H1 (cell line): Measurements from ENCODE around the gene CSF1.

Experiments
- CTCF ChIP-seq, 3 experiments: IDR thresholded peaks; 1 replicate in 2 of 3; 2 replicates in 1 of 3; pipeline versions ENCODE4 v1.5.1 to v1.6.1; 2011; ENCODE audit warnings: low read length in 3 of 3, mild to moderate bottlenecking in 3 of 3, inconsistent platforms in 2 of 3, low read depth in 1 of 3, moderate library complexity in 1 of 3; ENCODE audit not compliant: insufficient read depth in 1 of 3; ENCODE audit errors: control extremely low read depth in 1 of 3
- EP300 ChIP-seq, 2 experiments: IDR thresholded peaks; 1 replicate in 1 of 2; 2 replicates in 1 of 2; pipeline ENCODE4 v1.6.1; 2011 to 2012; ENCODE audit warnings: low read depth in 2 of 2, low read length in 2 of 2, mild to moderate bottlenecking in 2 of 2, borderline replicate concordance in 1 of 2, inconsistent platforms in 1 of 2, moderate library complexity in 1 of 2
- EZH2 ChIP-seq: fragments of 200-600 bp; sonication (generic); IDR thresholded peaks from 2 replicates; pipeline ENCODE4 v1.7.1; 2012; ENCODE audit warnings: low read depth, mild to moderate bottlenecking, moderate library complexity, low read length, inconsistent platforms; ENCODE audit not compliant: severe bottlenecking
- GABPA ChIP-seq: IDR thresholded peaks from 2 replicates; pipeline ENCODE4 v1.6.1; 2011; ENCODE audit warnings: mild to moderate bottlenecking, low read length, moderate library complexity, borderline replicate concordance; ENCODE audit not compliant: insufficient read depth
- KDM1A ChIP-seq: fragments of 200-600, 300-600 bp; sonication (generic); IDR thresholded peaks from 2 replicates; pipeline ENCODE4 v1.7.1; 2016; ENCODE audit warnings: mild to moderate bottlenecking, low read length, borderline replicate concordance
- MAFK ChIP-seq: IDR thresholded peaks from 2 replicates; pipeline ENCODE4 v1.6.1; 2012; ENCODE audit warnings: low read depth, mild to moderate bottlenecking, improper control_type of control experiment, low read length
- MAX ChIP-seq: IDR thresholded peaks from 2 replicates; pipeline ENCODE4 v1.6.1; 2012; ENCODE audit warnings: inconsistent platforms
- POLR2A ChIP-seq, 2 experiments: IDR thresholded peaks; 1 replicate in 1 of 2; 2 replicates in 1 of 2; pipeline ENCODE4 v1.6.1; 2011; ENCODE audit warnings: low read depth in 2 of 2, low read length in 2 of 2, mild to moderate bottlenecking in 2 of 2; ENCODE audit errors: control extremely low read depth in 1 of 2
- RAD21 ChIP-seq, 2 experiments: IDR thresholded peaks in 1 of 2; conservative IDR thresholded peaks in 1 of 2; 2 replicates each; pipeline ENCODE4 v1.6.1; 2011; ENCODE audit warnings: low read depth in 2 of 2, low read length in 2 of 2, improper control_type of control experiment in 1 of 2, inconsistent platforms in 1 of 2, mild to moderate bottlenecking in 1 of 2, moderate library complexity in 1 of 2
- SIX5 ChIP-seq: IDR thresholded peaks from 2 replicates; pipeline ENCODE4 v1.6.1; 2011; ENCODE audit warnings: mild to moderate bottlenecking, low read depth, low read length
- TAF1 ChIP-seq: IDR thresholded peaks from 2 replicates; pipeline ENCODE4 v1.6.1; 2011; ENCODE audit warnings: mild to moderate bottlenecking, low read depth, low read length
- YY1 ChIP-seq: IDR thresholded peaks from 2 replicates; pipeline ENCODE4 v1.6.1; 2011; ENCODE audit warnings: low read depth, mild to moderate bottlenecking, low read length

- TF ChIP-seq CTCF (IDR thresholded peaks at IDR 0.05; ENCODE audit: control extremely low read depth in 1 of 3, insufficient read depth in 1 of 3, low read depth in 1 of 3, low read length in 3 of 3) (no peak), EP300 (IDR thresholded peaks at IDR 0.05; ENCODE audit: borderline replicate concordance in 1 of 2, low read depth in 2 of 2, low read length in 2 of 2) (no peak), EZH2 (no peak), MAFK (no peak), YY1 (no peak), KDM1A (no peak), POLR2A (IDR thresholded peaks at IDR 0.05; ENCODE audit: control extremely low read depth in 1 of 2, low read depth in 2 of 2, low read length in 2 of 2) (no peak), GABPA (no peak), MAX (no peak), TAF1 (no peak), RAD21 (IDR thresholded peaks at IDR 0.05 in 1 of 2, conservative IDR thresholded peaks at IDR 0.05 in 1 of 2; ENCODE audit: low read depth in 2 of 2, low read length in 2 of 2) (no peak), SIX5 (no peak)
Observed at GRCh38 chr1:109898842-109899241, 11.8 kb upstream of the CSF1 start.
